HG03342 (cell line): ENCODE data around the gene SCFD2.

Source experiments
- ATAC-seq: cut with Tn5 transposase; IDR thresholded peaks from one replicate; pipeline ENCODE4 v1.9.1; 2021; ENCODE audit warnings: mild to moderate bottlenecking, moderate library complexity; ENCODE audit not compliant: unreplicated experiment

The SCFD2 gene

GRCh38 chr4:53118676-53119075, 247.2 kb downstream of the SCFD2 start:
- ATAC-seq = no peak

DNA sequence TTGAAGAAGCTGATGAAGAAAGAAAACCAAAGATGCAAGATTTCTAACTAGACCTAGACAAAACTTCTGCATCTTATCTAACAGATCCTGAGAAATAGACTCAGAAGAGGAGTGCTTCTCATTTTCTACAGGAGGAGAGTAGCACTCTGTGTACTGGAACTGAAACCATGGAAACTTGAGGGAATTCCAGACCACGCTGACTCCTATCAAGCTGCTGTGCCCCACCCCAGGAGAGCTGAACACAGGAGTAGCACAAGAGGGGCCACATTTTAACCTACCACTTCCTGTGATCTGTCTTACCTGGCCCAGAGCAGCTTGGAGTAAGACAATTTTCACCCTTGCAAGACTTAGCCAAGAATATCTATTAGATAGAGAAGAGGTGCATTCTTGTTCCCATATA, 248.9 kb downstream of the SCFD2 start:
- no peak for ATAC-seq

- ATAC-seq = no peak
Observed at GRCh38 chr4:53113431-53114225, 252.2 kb downstream of the SCFD2 start.

- no peak for ATAC-seq
Observed at GRCh38 chr4:53105313-53105712, 260.5 kb downstream of the SCFD2 start.

GRCh38 chr4:53103481-53103880, 262.4 kb downstream of the SCFD2 start:
- no peak for ATAC-seq

DNA sequence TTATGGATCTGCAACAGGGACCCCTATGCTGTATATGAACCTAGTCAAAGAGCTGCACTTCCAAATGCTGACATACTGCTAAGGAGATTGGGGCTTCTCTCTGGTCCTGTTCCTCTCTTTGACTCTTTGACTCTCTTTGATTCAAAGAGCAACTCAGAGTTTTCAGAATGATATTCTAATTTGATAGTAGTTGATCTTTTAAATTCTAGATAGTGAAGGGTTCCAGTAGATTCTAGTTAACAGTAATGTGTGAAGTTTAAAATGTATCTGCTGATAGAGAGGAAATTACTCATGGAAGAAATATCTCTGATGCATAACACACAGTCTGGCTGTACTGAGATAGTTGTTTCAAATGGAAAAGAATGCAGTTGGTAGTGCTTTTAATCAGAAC, 264.7 kb downstream of the SCFD2 start:
- no peak for ATAC-seq

GRCh38 chr4:53100501-53101190, 265.2 kb downstream of the SCFD2 start:
- ATAC-seq = no peak

DNA sequence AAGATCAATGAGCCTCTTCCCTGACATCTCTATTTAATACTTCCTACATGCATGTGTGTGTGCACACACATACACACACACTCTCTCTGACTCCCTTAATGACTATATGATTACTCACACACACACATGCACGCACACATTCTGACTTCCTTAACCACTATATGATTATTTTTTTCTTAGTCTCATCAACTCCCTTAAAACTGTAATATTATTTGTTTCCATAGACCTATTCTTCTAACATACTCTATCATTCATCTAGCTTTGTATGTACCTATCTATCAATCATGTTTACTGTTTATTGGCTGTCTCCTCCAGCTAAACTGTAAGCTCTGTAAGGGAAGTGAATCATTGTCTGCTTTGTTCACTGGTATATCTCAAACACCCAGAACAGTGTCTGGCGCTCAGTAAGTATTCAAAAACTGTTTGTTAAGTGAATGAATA, 267.2 kb downstream of the SCFD2 start:
- no peak for ATAC-seq

- ATAC-seq = no peak
Observed at GRCh38 chr4:53094040-53094439, 271.8 kb downstream of the SCFD2 start.

DNA sequence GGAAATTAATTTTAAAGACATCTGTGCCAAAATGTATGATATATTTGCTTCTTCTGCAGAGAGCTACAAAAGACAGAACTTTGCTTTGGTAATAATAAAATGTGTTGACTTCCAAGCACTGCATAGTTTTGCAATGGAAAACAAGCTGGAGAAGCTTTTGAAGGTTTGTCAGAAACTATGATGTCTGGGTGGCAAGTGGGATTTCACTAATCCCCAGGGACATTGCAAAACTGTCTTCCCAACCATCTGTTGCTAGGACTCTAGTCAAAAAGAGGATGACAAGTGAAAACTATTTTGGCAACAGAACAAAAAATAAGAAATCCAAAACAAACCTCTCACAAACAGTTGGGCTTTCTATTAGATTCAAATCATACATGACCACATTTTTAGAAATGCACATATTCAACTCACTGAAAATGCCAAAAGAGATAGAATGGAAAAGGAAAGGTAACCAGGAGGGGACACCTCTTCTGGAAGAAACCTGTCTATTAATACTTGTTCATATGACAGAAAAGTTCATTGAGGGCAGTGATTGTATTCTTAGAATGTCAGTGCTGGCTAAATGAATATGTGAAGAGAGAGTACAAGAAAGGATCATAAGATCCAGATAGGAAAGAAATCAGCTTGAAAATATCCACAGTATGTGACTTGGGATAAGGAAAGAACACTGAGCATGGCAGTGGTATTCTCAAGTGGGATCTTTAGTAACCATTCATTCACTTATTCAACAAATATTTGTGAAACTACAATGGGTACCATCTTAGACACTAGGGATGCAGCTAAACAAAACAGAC, 275.7 kb downstream of the SCFD2 start:
- no peak for ATAC-seq

DNA sequence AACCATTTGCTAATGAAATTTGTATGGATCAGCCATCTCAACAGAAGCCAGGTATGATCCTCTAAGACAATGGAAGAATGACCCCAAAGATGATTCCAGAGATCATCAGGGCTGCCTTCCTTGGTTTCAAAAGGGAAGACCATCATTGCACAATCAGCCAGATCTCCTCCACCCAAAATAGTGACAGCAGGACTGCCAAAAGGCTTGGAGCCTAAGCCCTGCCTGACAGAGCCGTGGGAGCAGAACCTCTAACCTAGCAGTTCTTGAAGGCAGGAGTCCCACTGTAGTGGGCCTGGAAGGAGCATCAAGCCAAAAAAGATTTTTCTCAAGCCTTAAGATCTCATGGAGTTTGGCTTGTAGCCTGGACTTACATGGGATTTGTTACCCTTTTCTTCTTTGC, 277.7 kb downstream of the SCFD2 start:
- no peak for ATAC-seq

DNA sequence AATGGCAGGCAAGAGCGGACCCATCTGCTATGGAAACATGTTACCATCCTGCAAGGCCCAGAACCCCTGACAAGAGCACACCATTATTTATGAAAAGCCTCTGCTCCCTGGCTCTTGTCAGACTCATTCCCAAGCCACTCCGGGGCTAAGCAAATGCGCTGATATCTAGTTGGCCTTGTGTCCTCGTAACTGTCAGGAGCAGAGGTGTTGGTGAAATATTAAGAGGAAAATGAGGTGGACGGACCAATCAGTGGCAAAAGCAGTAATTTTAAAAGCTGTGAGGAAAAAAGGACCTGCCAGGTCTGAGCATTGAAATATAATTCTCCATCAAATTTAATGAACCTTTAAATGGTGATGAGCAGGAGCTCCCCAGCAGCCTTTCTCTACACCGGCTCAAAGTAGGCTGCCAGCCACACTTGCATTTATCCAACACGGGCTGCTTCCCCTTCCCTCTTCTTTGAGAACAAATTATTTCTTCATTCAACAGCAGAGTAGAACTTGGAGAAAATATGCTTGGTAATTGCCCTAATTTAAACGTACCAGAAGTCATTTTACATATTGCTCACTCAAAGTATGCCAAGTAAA, 289.4 kb downstream of the SCFD2 start:
- no peak for ATAC-seq

- ATAC-seq = no peak
Observed at GRCh38 chr4:53075162-53075785, 290.6 kb downstream of the SCFD2 start.

- no peak for ATAC-seq
Observed at GRCh38 chr4:53068755-53069330, 297.0 kb downstream of the SCFD2 start.

GRCh38 chr4:53067125-53067802, 298.6 kb downstream of the SCFD2 start:
- ATAC-seq = no peak

DNA sequence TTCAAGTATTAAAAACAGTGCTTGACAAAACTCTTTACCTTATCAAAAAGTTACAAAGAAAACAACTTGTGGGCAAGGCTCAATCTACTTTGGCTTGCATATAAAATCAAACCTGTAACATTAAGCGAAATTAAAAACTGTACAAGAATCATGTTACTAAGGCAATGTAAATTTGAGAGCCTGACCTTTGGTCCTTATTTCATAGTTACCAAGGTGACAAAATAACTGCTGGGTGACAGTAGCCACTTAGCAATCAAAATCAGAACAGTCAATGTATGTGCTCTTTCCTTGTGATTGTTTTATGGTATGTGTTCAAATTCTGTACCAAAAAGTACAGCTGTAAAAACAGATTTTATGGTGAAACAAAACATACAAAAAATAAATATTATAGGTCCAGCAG, 299.7 kb downstream of the SCFD2 start:
- no peak for ATAC-seq

- ATAC-seq = no peak
Observed at GRCh38 chr4:53064609-53065008, 301.3 kb downstream of the SCFD2 start.

DNA sequence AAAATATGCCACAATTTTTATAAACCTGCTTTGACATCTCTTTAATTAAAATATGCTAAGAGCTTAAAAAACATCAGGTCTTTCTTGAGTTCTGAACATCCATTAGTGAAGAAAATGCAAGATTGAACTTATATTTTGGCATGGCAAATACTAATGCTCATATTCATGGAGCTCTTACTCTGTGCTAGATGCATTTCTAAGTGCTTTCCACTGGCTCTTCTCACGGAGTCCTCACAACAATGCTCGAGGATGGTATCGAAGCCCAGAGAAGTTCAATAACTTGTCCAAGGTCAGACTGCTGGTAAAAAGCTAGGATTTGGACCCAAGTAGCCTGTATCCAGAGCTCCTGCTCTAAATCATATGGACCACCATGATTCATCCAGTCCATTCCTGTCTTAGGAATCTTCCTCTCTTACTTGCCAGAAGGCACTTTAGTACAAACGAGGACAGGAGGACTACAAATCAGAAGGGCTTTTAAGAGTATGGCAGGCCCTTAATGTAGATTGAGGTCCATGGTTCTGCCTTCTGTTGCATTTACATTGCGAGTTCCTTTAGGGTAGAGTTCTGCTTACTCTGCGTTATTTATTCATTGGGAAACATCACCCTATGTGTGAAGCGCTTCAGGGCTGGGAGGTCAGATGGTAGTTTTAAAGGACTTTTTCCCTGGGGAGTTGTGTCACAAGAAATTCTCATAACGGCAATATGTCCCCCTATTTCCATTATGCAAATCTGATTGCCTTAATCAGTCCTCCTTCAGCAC, 304.6 kb downstream of the SCFD2 start:
- ATAC-seq = no peak

DNA sequence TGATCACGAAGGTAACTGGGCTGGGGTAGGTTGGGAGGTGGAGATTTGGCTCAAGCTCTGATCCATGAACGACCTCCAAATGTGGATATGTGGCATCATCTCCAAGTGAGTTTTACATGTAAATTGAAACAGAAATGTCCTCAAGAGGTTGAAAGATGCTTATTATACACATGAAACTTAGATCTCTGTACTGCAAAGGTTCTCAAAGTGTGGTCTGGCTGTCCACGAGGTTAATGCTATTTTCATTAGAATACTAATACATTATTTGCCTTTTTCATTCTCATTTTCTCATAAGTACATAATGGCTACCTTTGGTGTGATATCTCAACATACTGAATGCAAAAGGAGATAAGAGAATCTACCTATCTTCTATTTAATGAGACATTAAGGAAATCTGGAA, 305.6 kb downstream of the SCFD2 start:
- no peak for ATAC-seq
